HG02588 (cell line): ENCODE results near the gene TBL1X.

Source experiments
- ATAC-seq: cut with Tn5 transposase; IDR thresholded peaks from one replicate; pipeline ENCODE4 v1.9.1; 2021; ENCODE audit warnings: mild to moderate bottlenecking, moderate library complexity; ENCODE audit not compliant: unreplicated experiment

TBL1X gene

DNA sequence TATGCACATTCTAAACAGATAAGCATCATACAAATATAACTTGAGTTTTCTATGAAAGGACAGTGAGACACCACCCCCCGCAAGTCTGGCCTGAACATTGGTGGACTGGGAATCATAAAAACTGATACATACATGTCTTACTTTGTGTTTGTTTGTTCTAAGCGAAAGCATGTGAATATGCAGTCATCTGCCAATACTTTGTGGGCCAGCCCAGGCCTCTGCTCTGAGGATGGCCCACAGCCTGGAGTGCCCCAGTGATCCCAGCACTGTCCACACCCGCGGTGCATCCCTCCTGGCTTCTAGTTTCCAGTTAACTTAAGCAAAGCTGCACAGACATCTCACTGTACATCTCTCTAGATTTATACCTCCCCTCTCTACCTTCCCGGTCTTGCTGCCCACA lies 154.3 kb downstream of the TBL1X start:
- ATAC-seq: no peak

GRCh38 chrX:9619581-9619980 lies 154.7 kb downstream of the TBL1X start:
- ATAC-seq: no peak

DNA sequence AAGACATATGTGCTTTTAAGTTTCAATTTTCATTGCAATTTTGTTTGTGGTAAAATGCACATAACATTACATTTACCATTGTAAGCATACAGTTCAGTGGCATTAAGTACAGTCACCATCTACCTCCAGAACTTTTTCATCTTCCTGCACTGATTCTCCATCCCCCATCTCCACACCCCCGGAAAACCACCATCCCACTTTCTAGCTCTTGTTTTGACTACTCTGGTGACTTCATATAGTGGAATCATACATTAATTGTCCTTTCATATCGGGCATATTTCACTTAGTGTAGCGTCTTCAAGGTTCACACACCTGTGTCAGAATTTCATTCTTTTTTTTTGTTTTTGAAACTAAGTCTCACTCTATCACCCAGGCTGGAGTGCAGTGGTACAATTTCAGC lies 157.3 kb downstream of the TBL1X start:
- no peak for ATAC-seq

DNA sequence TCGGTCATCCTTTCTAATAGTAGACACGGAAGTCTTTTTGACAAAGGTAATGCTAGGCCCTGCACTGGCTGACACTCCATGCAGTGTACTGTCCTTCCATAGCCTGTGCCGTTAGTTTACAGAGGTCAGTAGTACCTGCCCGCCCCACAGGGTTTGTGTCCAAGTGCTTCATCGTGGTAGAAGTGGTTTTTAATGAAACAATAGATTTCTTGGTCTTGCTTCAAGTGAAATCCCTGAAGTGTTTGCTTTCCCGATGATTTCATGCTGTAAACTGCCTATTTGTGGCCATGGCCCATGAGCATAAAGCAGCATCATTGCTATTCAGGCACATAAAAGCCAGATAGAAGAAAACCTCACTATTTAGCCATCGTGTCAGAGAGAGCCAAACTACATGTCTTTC lies 161.5 kb downstream of the TBL1X start:
- ATAC-seq: no peak

DNA sequence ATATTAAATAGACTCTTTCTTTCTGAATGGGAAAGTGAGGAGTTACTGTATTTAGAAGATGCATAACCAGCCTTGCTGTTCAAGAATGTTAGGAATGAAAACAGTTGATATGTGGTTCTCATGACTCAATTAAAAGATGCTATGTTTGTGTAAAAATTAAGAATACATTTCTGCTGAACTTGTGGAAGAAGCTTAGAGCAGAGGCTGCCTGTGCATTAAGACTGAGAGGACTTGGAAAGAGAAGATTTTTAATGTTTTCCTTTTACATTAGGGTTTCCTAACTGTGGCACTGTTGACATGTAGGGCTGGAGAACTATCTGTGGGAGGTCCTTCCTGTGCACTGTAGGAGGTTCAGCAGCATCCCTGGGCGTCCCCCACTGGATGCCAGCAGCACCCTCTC lies 163.1 kb downstream of the TBL1X start:
- no peak for ATAC-seq

- no peak for ATAC-seq
These were observed 164.1 kb downstream of the TBL1X start for GRCh38 chrX:9628779-9629493.

DNA sequence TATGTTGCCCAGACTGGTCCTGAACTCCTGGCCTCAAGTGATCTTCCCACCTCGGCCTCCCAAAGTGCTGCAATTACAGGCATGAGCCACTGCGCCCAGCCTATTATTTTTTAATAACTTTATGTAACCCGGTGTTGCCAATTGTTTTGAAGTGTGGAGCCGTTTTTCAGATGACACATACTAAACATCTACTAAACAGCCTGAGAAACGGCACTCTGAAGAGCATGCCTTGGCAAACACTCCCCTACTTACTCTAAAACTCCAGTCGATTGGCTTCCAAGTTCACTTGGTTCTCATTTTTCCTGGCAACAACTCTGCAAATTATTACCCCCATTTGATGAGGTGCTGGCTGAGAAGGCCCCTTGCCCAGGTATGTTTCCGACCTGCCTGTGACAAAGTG lies 169.7 kb downstream of the TBL1X start:
- no peak for ATAC-seq

DNA sequence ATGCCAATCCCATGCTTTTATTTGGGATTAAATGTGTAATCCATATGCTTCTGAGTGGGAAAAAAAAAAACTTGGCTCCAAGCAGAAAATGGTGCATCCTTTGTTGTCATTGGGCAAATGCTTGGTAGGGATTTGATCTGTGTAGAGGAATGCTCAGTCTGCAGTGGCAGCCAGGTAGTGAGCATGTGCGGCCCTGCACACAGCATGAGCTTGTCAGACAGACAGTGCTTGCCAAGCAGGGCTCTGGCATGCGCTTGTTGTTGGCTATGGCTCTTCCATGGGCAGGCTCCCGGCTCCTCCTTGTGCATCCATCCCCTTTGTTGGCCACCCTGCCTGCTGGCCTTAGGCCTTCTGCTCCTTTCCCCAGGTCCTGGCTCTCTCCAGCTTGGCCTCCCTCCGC lies 170.5 kb downstream of the TBL1X start:
- no peak for ATAC-seq

GRCh38 chrX:9635803-9636202 lies 170.9 kb downstream of the TBL1X start:
- no peak for ATAC-seq

GRCh38 chrX:9638871-9639270 lies 174.0 kb downstream of the TBL1X start:
- ATAC-seq: no peak

- no peak for ATAC-seq
These were observed 177.6 kb downstream of the TBL1X start for GRCh38 chrX:9642270-9642995.

- no peak for ATAC-seq
These were observed 178.9 kb downstream of the TBL1X start for GRCh38 chrX:9643807-9644206.

DNA sequence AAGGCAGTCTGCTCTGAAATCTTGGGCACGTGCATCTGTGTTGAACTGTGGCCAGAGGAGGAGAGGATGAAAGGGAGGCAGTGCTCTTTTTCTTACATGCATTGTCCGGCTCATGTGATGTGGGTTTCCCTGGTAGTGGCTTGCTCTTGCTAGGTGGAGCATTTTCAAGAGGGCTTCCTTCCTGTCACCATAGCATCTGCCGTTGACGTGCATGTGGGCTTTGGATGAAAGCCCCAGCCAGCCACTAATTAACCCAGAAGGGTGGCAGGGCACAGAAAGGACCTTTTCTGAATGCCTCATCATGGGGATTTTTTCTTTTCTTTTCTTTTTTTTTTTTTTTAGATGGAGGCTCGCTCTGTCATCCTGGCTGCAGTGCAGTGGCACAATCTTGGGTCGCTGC lies 179.5 kb downstream of the TBL1X start:
- ATAC-seq: peak; percentile 93

- ATAC-seq: no peak
These were observed 181.8 kb downstream of the TBL1X start for GRCh38 chrX:9646471-9647224.

DNA sequence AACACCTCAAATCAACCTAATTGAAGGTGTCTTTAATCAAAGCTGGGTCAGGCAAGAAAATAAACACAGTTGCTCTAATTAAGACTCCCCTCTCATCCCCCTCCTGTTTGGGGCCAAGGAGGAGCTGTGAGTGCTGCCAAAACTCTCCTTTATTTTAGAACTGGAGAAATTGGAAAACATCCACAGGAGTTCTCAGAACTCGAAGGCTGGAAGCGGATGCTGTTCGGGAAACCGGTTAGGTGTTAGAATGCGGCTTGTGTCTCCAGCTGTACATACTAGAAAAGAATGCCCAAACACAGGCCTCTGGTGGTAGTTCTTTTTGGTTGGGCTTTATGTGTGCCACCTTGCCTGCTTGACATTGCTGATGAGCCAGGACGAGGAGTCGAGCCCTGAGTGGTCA lies 182.6 kb downstream of the TBL1X start:
- ATAC-seq: no peak

DNA sequence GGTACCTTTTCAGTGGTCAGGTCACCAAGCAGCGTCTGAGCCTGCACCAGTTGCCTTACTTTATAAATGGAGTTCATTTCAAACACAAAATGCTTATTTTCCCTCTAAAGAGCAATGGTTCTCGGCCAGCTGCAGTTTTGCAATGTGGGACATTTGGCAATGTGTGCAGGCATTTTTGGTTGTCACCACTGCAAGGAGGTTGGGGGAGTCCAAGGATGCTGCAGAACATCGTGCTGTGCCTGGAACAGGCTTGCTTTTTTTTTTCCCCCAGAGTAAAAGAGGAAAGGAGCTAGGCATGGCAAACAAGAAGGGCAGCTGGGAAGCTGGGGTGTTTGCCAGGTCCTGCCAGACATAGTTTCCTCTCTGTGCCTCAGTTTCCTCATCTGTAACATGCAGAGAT lies 185.2 kb downstream of the TBL1X start:
- no peak for ATAC-seq

GRCh38 chrX:9651737-9652136 lies 186.9 kb downstream of the TBL1X start:
- ATAC-seq: no peak

DNA sequence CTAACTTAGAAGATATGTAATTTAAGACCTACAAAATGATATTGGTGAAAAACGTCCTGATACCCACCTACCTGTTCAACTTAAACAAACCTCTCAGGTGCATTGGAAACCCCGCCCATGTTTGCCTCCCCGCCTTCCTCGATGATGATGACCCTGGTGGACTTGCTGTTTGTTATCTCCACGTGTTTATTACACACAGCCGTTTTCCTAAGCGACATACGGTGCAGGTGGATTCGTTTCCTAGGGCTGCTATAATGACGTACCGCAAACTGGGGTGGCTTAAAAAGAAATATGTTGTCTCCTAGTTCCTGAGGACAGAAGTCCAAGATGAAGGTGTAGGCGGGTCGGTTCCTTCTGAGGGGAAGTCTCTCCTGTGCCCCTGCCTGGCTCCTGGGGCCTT lies 190.1 kb downstream of the TBL1X start:
- no peak for ATAC-seq

GRCh38 chrX:9656277-9656676 lies 191.4 kb downstream of the TBL1X start:
- ATAC-seq: peak; percentile 78

- no peak for ATAC-seq
These were observed 192.0 kb downstream of the TBL1X start for GRCh38 chrX:9656871-9657270.

GRCh38 chrX:9657590-9658256 lies 192.9 kb downstream of the TBL1X start:
- no peak for ATAC-seq
